Measurements from ENCODE around the gene RFXAP.

The RFXAP gene

DNA sequence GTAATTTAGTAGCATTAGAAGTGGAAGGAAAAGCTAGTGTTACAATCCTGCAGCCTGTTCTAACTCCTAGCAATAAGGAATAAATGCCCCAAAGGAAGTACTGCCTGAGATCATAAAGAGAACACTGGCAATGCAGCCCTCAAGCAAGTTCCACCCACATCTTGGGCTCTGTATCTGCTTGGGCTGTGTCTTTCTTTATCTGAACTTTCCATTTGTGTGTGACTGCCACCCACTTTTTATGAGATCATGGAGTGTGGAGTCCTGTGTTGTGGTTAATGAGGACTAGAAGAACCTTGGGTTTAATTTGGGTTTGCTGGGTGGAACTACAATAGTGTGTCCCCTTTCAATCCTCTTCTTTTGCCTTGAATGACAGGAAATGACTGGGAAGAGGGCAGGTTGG is 38.2 kb downstream of the RFXAP start:
- DNase-seq (ENCODE audit: low read depth): no peak
- TF ChIP-seq, protein P1, sequence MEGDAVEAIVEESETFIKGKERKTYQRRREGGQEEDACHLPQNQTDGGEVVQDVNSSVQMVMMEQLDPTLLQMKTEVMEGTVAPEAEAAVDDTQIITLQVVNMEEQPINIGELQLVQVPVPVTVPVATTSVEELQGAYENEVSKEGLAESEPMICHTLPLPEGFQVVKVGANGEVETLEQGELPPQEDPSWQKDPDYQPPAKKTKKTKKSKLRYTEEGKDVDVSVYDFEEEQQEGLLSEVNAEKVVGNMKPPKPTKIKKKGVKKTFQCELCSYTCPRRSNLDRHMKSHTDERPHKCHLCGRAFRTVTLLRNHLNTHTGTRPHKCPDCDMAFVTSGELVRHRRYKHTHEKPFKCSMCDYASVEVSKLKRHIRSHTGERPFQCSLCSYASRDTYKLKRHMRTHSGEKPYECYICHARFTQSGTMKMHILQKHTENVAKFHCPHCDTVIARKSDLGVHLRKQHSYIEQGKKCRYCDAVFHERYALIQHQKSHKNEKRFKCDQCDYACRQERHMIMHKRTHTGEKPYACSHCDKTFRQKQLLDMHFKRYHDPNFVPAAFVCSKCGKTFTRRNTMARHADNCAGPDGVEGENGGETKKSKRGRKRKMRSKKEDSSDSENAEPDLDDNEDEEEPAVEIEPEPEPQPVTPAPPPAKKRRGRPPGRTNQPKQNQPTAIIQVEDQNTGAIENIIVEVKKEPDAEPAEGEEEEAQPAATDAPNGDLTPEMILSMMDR (IDR thresholded peaks at IDR 0.05; ENCODE audit: low read depth, low read length, missing control alignments): no peak
- H3K4me3 ChIP-seq (ENCODE audit: low read depth, low read length): no peak overlapping the region
- in situ Hi-C loops (cut with HindIII; ENCODE audit: low sequenced_read_pairs): loop anchor here (10.0 kb wide), 1 partner anchor 128 kb away; no protein-coding TSS in a partner anchor

DNA sequence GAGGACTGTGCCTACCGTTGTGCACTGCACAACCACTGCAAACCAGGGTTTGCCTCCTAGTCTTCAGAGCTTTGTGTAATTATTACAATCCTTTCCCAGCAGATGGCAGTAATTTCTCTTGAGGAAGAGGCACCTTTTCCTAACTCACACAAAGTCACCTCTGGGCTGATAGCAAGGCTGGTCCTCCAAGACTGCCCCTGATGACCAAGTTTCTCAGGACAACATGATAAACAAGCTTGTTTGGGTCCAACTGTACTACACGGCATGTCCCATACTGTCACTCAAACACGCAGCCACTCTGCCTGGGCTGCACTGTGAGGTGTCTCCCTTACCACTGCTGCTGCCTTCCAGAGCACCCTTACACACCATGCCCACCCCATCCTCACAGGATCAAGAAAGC is 39.3 kb downstream of the RFXAP start:
- DNase-seq (ENCODE audit: low read depth): peak; percentile 40
- TF ChIP-seq, protein P1 (IDR thresholded peaks at IDR 0.05; ENCODE audit: low read depth, low read length, missing control alignments): peak; percentile 60
- H3K4me3 ChIP-seq (ENCODE audit: low read depth, low read length): no peak overlapping the region
- in situ Hi-C loops (cut with HindIII; ENCODE audit: low sequenced_read_pairs): loop anchor here (10.0 kb wide), 1 partner anchor 127 kb away; no protein-coding TSS in a partner anchor

DNA sequence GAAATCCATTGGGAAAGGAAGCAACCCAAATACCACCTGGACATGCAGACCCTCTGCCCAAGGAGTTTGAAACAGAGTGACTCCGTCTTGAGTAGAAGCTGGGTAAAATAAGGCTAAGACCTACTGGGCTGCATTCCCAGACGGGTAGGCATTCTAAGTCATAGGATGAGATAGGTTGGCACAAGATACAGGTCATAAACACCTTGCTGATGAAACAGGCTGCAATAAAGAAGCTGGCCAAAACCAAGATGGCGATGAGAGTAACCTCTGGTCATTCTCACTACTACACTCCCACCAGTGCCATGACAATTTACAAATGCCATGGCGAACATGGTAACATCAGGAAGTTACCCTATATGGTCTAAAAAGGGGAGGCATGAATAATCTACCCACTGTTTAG is 40.2 kb downstream of the RFXAP start:
- in situ Hi-C loops (cut with HindIII; ENCODE audit: low sequenced_read_pairs): loop anchor here (10.0 kb wide), 1 partner anchor 126 kb away; no protein-coding TSS in a partner anchor
- DNase-seq (ENCODE audit: low read depth): no peak
- no peak overlapping the region for H3K4me3 ChIP-seq (ENCODE audit: low read depth, low read length)
- TF ChIP-seq, protein P1 (IDR thresholded peaks at IDR 0.05; ENCODE audit: low read depth, low read length, missing control alignments): no peak

- H3K4me3 ChIP-seq (ENCODE audit: low read depth, low read length): no peak overlapping the region
- in situ Hi-C loops (cut with HindIII; ENCODE audit: low sequenced_read_pairs): no loop called here
- DNase-seq (ENCODE audit: low read depth): no peak
- TF ChIP-seq, protein P1 (IDR thresholded peaks at IDR 0.05; ENCODE audit: low read depth, low read length, missing control alignments): no peak
Measured at GRCh38 chr13:36862002-36862685, 43.1 kb downstream of the RFXAP start.

DNA sequence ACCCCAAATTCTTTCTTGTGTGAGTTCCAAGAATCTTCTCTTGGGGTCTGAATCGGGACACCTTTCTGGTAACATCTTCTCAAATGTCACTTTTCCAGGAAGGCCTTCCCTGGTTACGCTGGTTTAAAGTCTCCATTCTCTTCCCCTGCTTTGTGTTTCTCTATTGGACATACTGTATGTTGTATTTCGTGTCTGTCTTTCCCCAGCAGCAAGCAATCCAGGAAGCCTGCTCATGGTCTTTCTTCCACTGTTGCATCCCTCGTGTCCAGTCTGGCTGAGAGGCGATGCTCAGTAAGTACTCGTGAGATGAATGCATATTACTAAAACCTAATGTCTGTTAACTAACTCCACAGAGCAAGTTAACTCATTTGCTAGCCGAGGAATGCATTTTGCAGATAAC is 43.7 kb downstream of the RFXAP start:
- no peak overlapping the region for H3K4me3 ChIP-seq (ENCODE audit: low read depth, low read length)
- TF ChIP-seq, protein P1 (IDR thresholded peaks at IDR 0.05; ENCODE audit: low read depth, low read length, missing control alignments): no peak
- DNase-seq (ENCODE audit: low read depth): no peak
- in situ Hi-C loops (cut with HindIII; ENCODE audit: low sequenced_read_pairs): no loop called here

DNA sequence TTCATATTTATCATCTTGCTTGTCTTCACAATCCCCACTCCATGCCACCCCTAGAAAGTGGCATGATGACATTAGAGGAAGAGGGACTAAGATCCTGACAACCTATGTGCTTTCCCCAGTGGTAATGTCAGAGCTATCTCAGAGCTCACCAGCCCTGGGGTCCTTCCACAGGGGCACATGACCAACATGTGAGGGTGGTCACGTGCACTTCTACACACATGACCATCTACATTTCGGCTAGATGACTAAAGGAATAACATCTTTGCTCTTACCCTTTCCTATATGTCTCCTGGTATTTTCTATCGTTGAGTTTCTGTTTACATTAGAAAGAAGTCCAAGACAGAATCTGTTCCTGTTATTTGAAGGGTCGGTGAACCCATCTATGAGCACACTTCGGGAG is 46.2 kb downstream of the RFXAP start:
- H3K4me3 ChIP-seq (ENCODE audit: low read depth, low read length): no peak overlapping the region
- no peak for DNase-seq (ENCODE audit: low read depth)
- TF ChIP-seq, protein P1 (IDR thresholded peaks at IDR 0.05; ENCODE audit: low read depth, low read length, missing control alignments): no peak
- in situ Hi-C loops (cut with HindIII; ENCODE audit: low sequenced_read_pairs): no loop called here
